ENCODE results near the gene SLC25A19. TPM values are rescaled to one million over a fixed set of nuclear protein-coding genes. Genes with fewer than 3 reads are reported as not detected.
"Not testable (repeated sequence)": the region's sequence is repeated elsewhere in the genome, so short reads cannot be mapped to it uniquely, and the experiment has no call there.

SLC25A19 gene
- polyA plus RNA-seq, 6 donors from 2014 or later, result 26.1 to 41.8 (median 31.3) TPM

GRCh38 chr17:75292810-75293448 is 3.7 kb upstream of the SLC25A19 start:
- not testable (repeated sequence) for H3K27me3 Mint-ChIP-seq
- peak overlapping the region in 4 of 8 donors; percentile 5 to 74 (median 48) for H3K4me3 Mint-ChIP-seq

DNA sequence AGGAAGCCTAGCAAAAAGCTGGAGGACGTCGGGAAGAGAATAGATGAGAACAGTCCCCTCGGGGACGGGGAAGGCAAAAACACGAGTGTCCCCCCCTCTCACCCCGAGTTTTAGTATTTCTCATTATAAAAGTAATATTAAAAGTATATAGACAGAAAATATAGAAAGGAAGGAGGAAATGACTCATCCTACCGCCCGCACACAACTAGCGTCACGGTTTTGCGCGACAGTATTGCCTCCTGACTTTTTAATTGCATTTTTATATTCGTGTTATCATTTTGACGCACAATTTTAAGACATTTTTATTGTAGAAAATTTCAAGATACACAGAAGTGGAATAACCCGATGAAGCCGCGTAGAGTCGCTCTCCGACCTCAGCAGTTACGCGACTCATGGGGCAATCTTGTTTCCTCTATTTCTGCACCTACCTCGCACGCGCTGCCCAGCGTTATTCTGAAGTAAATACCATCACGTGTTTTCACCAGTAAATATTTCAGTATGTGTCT is 652 bp upstream of the SLC25A19 start:
- Mint-ChIP-seq H3K9me3 (no peaks in the 10 kb centered on the region), H3K27ac (peak overlapping the region; percentile 99 to 100 (median 100)), H3K27me3 (no peaks in the 10 kb centered on the region), H3K4me1 (peaks cover 18 to 65% (median 24%) of the 10 kb centered on the region in 3 donors), H3K4me3 (peak overlapping the region; percentile 92 to 100 (median 98)), H3K36me3 (peaks cover 0 to 12% of the 10 kb centered on the region in 2 donors)
- peak; percentile 53 to 56 for ATAC-seq (ENCODE audit: low read depth in 2 of 2)
- peak; percentile 74 for DNase-seq

More at GRCh38 chr17:75292810-75293448, 3.7 kb upstream of the SLC25A19 start:
- not testable (repeated sequence) for H3K36me3 Mint-ChIP-seq; DNase-seq; ATAC-seq (ENCODE audit: low read depth in 2 of 2); H3K9me3 Mint-ChIP-seq
- peak overlapping the region; percentile 74 to 100 (median 91) for H3K27ac Mint-ChIP-seq
- H3K4me1 Mint-ChIP-seq, result peaks cover 24 to 81% (median 35%) of the 10 kb centered on the region in 3 donors

DNA sequence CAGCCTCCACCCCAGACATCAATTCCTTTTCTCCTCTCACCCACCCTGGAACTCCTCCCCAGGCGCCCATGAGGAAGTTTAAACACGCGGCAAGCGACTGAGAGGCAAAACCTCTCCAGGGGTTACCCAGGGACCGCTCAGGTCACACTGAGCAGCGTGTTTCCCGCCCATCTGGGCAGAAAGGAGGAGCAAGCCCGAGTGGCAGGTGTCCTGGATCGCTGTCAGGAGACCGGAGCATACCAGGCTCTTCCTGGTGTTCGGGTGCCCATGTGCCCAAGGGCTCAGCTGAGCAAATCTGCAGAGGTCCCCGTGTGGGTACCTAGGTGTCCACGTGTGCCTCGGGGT is 491 bp downstream of the SLC25A19 start:
- H3K27me3 Mint-ChIP-seq, result no peaks in the 10 kb centered on the region

DNA sequence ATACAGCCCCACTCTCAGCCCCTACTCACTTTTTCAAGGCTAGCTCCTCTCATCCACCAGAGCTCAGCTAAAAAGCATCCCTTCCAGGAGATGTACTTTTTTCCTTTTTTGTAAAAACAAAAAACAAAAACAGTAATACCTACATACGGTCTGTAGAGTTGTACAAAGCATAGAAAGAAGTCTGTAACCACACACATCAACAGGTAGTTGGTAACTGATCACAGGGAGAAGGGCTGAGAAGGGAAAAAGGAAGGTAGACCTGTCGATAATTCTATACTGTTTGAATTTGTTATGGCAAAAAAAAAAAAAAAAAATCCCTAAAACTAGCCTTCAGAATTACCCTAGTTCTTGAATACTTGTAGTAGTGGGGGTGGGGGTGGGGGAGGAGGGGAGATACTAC is 874 bp downstream of the SLC25A19 start:
- DNase-seq (no peak), ATAC-seq (ENCODE audit: low read depth in 2 of 2) (no peak)
- H3K4me1 Mint-ChIP-seq, result peaks cover 18 to 51% (median 21%) of the 10 kb centered on the region in 3 donors
- peak overlapping the region; percentile 7 to 100 (median 99) for H3K27ac Mint-ChIP-seq
- no peaks in the 10 kb centered on the region for H3K9me3 Mint-ChIP-seq
- H3K4me3 Mint-ChIP-seq, result peak overlapping the region; percentile 92 to 100 (median 98)
- H3K36me3 Mint-ChIP-seq, result peaks cover 0 to 15% of the 10 kb centered on the region in 2 donors
- no peaks in the 10 kb centered on the region for H3K27me3 Mint-ChIP-seq

More for the DNA sequence above, 491 bp downstream of the SLC25A19 start:
- ATAC-seq (ENCODE audit: low read depth in 2 of 2) (peak; percentile 7 to 8), DNase-seq (peak; percentile 46)
- H3K27ac Mint-ChIP-seq, result peak overlapping the region; percentile 99 to 100 (median 100)
- H3K4me3 Mint-ChIP-seq, result peak overlapping the region; percentile 92 to 100 (median 98)
- H3K9me3 Mint-ChIP-seq, result no peaks in the 10 kb centered on the region
- peaks cover 18 to 55% (median 18%) of the 10 kb centered on the region in 3 donors for H3K4me1 Mint-ChIP-seq
- peaks cover 0 to 12% of the 10 kb centered on the region in 2 donors for H3K36me3 Mint-ChIP-seq

DNA sequence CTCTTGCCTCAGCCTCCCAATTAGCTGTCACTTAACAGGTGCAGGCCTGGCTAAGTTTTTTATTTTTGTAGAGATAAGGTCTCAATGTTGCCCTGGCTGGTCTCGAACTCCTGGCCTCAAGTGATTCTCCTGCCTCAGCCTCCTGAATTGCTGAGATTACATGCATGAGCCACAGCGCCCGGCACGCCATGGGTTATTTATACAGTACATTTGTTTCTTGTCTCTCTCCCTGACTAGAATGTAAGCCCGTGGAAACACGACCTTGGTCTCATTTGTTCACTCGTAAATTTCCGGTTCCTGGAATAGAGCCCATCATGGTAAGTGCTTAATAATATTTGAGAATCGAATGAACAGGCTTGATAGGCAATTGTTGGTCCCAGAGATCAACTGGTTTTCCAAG is 2.0 kb downstream of the SLC25A19 start:
- Mint-ChIP-seq H3K4me1 (peaks cover 18 to 44% (median 23%) of the 10 kb centered on the region in 3 donors), H3K9me3 (no peaks in the 10 kb centered on the region), H3K36me3 (peaks cover 0 to 17% of the 10 kb centered on the region in 2 donors), H3K27me3 (no peaks in the 10 kb centered on the region), H3K27ac (no peak overlapping the region), H3K4me3 (peak overlapping the region in 6 of 8 donors; percentile 15 to 72 (median 38))
- ATAC-seq (ENCODE audit: low read depth in 2 of 2) (no peak), DNase-seq (no peak)

- H3K27ac Mint-ChIP-seq, result peak overlapping the region in 1 of 6 donors; percentile 32
Observed at GRCh38 chr17:75285123-75285522, 4.1 kb downstream of the SLC25A19 start.

GRCh38 chr17:75280189-75280588 is 9.0 kb downstream of the SLC25A19 start:
- not testable (repeated sequence) for H3K4me1 Mint-ChIP-seq; DNase-seq; H3K27ac Mint-ChIP-seq; ATAC-seq (ENCODE audit: low read depth in 2 of 2); H3K9me3 Mint-ChIP-seq; H3K27me3 Mint-ChIP-seq; H3K4me3 Mint-ChIP-seq; H3K36me3 Mint-ChIP-seq

More at GRCh38 chr17:75285123-75285522, 4.1 kb downstream of the SLC25A19 start:
- ATAC-seq (ENCODE audit: low read depth in 2 of 2), result no peak
- Mint-ChIP-seq H3K27me3 (no peaks in the 10 kb centered on the region), H3K9me3 (no peaks in the 10 kb centered on the region), H3K36me3 (peaks cover 0 to 17% of the 10 kb centered on the region in 2 donors), H3K4me3 (peak overlapping the region in 1 of 8 donors; percentile 47), H3K4me1 (peaks cover 13 to 29% (median 23%) of the 10 kb centered on the region in 3 donors)
- no peak for DNase-seq

DNA sequence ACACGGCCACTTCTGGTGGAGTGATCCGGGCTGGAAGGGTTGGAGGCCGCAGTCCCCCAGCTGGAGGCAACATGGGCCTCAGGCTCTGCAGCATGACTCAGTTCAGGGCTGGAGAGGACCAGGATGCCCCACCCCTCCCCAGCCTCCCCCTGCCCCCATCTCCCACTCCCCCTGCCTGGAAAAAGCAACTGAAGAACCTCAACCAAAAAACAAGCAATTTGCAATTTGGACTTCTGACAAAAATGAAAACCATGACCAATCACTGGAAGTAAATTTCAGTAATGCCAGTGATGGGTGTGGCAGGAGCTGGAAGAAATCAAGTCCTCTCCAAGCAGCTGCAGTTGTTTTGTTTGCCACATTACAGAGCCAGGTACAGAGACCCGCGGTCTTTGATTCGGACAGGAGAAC is 11.6 kb downstream of the SLC25A19 start:
- no peak for ATAC-seq (ENCODE audit: low read depth in 2 of 2)
- Mint-ChIP-seq H3K4me1 (peaks cover 7 to 12% (median 10%) of the 10 kb centered on the region in 3 donors), H3K4me3 (no peak overlapping the region), H3K9me3 (no peaks in the 10 kb centered on the region), H3K27me3 (no peaks in the 10 kb centered on the region), H3K27ac (no peak overlapping the region), H3K36me3 (no peaks in the 10 kb centered on the region)
- no peak for DNase-seq

- H3K27me3 Mint-ChIP-seq, result no peaks in the 10 kb centered on the region
- H3K4me1 Mint-ChIP-seq, result peaks cover 17 to 31% (median 22%) of the 10 kb centered on the region in 3 donors
- no peaks in the 10 kb centered on the region for H3K36me3 Mint-ChIP-seq
- H3K4me3 Mint-ChIP-seq, result peak overlapping the region in 5 of 8 donors; percentile 16 to 82 (median 57)
- peak overlapping the region in 2 of 6 donors; percentile 81 to 84 for H3K27ac Mint-ChIP-seq
- no peaks in the 10 kb centered on the region for H3K9me3 Mint-ChIP-seq
- DNase-seq (no peak), ATAC-seq (ENCODE audit: low read depth in 2 of 2) (no peak)
Observed at GRCh38 chr17:75273977-75274708, 15.1 kb downstream of the SLC25A19 start.

- DNase-seq (no peak), ATAC-seq (ENCODE audit: low read depth in 2 of 2) (no peak)
- Mint-ChIP-seq H3K4me1 (peaks cover 17 to 31% (median 22%) of the 10 kb centered on the region in 3 donors), H3K36me3 (no peaks in the 10 kb centered on the region), H3K4me3 (peak overlapping the region; percentile 53 to 94 (median 82)), H3K27ac (peak overlapping the region in 3 of 6 donors; percentile 47 to 91 (median 66)), H3K9me3 (no peaks in the 10 kb centered on the region), H3K27me3 (no peaks in the 10 kb centered on the region)
Observed at GRCh38 chr17:75272848-75273184, 16.4 kb downstream of the SLC25A19 start.

- no peaks in the 10 kb centered on the region for H3K9me3 Mint-ChIP-seq
- H3K36me3 Mint-ChIP-seq, result no peaks in the 10 kb centered on the region
- ATAC-seq (ENCODE audit: low read depth in 2 of 2) (no peak), DNase-seq (no peak)
- H3K27me3 Mint-ChIP-seq, result no peaks in the 10 kb centered on the region
- H3K27ac Mint-ChIP-seq, result peak overlapping the region; percentile 67 to 97 (median 90)
- H3K4me3 Mint-ChIP-seq, result peak overlapping the region; percentile 76 to 94 (median 85)
- H3K4me1 Mint-ChIP-seq, result peaks cover 17 to 31% (median 22%) of the 10 kb centered on the region in 3 donors
Observed at GRCh38 chr17:75271955-75272847, 17.0 kb downstream of the SLC25A19 start.

DNA sequence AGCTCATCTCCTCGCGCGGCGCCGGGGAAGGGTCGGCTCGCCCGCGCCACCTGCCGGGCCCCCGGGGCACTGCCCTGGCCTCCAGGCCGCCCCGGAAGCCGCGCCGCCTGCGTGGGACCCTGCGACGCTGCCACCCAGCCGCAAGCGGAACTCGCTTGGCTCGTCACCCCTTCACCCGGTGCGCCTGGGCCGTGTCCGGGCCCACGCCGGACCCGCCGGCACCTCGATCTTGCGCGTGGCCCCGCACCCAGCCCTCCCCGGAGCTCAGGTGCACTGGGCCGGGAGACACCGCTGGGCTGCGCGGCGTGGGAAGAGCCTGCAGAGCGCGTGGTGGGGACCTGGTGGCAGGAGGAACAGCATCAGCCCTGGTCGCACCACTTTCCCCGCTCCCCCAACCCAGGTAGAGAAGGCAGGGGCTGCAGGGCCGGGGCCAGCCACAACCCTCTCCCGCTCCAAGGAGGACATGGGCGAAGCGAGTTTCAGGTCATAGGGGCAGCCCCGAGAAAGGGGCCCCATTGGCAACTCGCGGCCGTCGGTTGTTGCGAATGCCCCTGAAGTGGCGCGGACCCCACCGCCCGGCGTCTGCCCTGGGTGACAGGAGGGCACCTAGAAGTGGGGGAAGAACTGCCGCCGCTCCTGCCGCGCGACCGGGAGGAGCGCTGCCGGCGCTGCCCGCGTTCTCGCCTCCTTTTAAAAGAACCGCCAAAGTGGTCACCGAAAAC is 17.8 kb downstream of the SLC25A19 start:
- Mint-ChIP-seq H3K36me3 (no peaks in the 10 kb centered on the region), H3K27ac (peak overlapping the region; percentile 67 to 97 (median 90)), H3K9me3 (no peaks in the 10 kb centered on the region), H3K27me3 (no peaks in the 10 kb centered on the region), H3K4me1 (peaks cover 17 to 31% (median 22%) of the 10 kb centered on the region in 3 donors), H3K4me3 (peak overlapping the region; percentile 76 to 94 (median 85))
- DNase-seq (peak; percentile 93), ATAC-seq (ENCODE audit: low read depth in 2 of 2) (peak; percentile 84 to 87)
